HG02610 (cell line): ENCODE data around the gene TSHZ1.

Experiments used
- ATAC-seq: cut with Tn5 transposase; IDR thresholded peaks from one replicate; pipeline ENCODE4 v1.9.1; 2021; ENCODE audit warnings: mild to moderate bottlenecking, moderate library complexity; ENCODE audit not compliant: unreplicated experiment

Gene TSHZ1

DNA sequence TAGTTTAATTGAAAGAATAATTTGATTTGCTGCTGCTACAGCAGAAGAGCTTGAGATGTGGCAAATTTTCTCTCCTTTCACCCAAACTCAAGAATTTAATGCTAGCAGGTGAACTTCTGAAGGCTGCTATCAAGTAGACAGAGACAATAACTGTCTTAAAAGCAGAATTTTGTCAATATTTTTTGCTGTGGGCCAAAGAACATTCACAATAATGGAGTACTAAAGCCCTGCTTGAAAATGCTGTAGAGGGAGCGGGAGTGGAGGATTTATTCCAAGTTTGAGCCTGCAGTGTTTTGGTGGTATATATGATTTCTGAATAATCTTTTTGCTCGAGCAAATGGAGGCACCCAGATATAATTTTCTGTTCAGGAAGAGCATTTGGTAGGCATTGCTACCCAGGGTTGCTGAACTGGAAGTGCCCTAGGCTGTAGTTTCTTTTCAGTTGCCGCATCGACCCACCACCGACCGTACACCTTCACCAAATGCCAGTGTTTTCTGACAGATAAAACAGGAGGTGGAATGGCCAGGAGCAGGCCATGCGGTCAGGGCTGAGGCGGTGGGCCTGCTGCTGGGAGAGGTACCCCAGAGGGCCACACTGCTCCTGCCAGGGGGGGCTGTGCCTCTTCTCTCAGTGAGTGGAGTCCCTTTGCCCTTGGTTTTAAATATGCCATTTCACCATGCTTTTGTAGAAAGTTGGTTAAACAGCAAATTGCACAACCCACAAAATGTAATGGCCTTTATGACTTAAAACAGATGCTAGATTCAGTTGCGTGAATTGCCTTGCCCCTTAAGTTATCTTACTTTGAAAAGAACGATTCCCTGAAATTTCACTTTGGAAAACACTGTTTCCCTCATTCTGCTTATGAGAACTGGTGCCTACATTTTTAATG lies 36.4 kb downstream of the TSHZ1 start:
- no peak for ATAC-seq

DNA sequence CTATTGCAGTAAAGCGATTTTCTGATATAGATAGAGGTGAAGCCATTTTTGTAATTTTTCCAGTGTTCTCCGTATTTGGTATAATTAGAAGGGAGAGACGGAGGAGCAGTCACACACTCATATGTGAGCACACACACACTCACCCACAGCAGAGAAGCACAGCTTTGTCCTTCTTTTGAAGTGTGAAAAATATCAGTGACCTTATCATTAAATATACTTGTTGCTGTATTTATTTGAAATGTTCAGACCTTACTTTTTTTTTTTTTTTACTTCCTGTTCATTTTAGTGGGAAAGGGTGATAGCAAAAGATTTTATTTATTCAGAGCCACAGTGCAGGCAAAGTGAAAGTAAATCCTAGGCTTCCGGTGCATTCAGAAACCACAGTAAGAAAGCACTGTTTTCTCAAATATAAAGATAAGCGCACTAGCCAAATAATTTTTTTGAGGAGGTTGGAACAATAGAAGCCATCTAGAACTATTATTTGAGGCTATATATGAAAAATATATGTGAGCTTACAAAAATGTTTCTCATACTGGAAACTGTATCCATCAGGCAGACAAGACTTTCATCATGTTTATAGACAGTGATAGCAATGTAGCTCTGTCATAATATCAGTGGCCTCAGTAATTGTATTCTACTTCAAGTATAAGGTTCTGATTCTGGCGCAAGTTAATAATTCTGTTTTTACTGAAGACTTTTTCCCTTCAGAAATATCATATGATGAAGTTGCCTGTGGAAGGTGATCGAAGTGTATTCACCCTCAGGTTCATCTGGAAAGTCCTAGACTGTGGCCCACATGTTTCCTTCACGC lies 37.2 kb downstream of the TSHZ1 start:
- ATAC-seq: peak; percentile 60

DNA sequence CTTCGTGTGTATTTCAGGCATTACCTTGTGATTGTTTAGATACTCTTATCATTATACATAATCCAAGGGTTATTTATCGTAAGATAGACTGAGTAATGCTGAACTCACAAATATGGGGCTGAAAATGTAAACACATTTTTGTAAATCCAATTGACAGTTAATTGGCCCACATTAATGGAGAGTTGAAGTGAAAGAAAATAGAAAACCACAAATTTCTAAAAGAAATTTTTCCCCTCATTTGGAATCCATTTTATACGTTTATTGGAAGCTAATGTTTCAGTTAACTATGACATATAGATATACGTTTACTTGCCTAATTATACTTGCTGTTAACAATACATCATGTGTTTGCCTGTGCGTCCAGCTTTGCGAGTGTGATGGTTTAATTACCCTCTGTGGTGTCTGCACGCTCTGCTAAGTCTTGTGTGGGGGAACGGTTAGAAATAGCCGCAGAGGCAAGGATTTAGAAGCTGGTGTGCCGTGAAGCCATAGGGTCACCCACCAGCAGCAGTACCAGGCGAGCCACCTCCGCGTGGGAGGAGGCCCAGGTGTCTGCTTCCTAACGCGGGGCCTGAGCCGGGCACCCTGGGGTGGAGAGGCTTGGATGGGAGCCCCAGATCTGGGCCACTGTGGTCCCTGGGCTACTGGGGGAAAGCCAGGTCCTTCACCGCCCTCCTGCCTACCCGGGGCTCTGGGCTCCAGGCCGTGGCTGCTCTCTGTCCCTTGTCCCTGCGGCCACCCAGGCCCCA lies 38.0 kb downstream of the TSHZ1 start:
- ATAC-seq: no peak

DNA sequence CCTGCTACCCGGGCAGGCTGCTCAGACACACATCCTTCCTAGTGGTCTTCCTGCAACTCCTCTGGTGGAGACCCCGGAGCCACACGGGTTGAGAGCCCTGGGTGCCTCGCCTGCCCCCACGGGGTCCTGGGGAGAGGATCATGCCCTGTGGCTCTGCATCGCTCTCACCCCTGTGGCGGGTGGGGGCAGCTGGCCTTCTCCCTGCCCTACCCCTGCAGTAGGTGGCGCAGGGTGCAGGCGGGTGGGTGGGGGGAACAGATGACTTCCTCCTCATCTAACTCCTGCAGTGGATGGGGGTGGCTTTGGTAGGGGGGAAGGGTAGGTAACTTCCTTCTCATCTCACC lies 38.5 kb downstream of the TSHZ1 start:
- no peak for ATAC-seq

DNA sequence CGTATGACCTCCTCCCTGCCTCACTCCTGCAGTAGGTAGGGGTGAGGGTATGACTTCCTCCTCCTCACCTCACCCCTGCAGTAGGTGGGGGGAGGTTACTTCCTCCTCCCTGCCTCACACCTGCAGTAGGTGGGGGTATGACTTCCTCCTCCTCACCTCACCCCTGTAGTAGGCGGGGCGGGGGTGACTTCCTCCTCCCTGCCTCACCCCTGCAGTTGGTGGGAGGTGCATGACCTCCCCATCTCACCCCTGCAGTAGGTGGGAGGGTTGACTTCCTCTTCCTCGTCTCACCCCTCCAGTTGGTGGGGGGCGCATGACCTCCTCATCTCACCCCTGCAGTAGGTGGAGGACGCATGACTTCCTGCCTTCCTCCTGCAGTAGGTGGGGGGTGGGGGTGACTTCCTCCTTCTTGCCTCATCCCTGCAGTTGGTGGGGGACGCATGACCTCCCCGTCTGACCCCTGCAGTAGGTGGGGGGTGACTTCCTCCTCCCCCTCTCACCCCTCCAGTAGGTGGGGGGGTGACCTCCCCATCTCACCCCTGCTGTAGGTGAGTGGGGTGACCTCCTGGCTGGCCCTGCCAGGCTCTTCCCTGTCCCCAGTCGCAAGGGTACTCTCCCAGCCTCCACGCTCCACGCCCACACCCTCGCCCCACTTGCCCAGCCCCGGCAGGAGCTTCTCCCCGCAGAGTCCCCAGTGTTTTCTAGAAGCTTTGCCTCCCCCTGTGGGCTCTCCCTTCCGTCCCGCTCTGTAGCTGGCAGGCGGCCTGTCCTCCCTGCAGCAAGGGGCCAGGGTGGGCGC lies 39.3 kb downstream of the TSHZ1 start:
- no peak for ATAC-seq

GRCh38 chr18:75250471-75250821 lies 39.8 kb downstream of the TSHZ1 start:
- no peak for ATAC-seq

DNA sequence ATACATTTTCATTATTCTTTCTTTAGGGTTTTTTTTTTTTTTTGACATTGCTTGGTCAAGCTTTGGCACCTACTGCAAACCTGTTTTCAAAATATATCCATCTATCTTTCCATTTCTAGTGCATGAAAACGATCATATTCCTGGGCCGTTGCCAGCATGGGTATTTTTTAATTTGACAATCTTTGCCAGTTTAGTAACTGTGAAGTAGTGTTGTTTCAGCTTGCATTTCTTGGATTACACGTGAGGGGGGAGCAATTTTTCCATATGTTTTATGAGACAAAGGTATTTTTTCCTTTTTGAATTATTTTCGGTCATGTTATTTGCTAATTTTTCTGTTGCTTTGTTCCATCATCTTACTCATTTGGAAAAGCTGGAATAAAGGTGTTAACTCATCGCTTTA lies 40.9 kb downstream of the TSHZ1 start:
- ATAC-seq: no peak

DNA sequence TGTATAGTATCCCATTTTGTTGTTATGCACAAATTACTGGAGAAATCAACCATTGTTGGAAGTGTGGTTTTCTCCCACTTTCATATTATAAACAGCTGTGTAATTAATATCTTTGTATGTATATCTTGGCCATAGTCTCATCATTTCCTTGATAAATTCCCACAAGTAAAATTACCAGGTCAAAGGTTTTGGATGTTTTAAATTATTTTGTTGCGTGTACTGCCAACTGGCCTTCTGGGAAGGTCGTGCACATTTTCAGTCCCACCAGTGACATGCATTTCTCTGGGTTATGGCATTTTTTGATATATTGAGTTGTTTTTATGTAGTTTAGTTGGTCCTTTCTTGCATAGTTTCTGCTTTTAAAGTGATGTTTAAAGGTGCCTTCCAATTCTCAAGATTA lies 41.5 kb downstream of the TSHZ1 start:
- no peak for ATAC-seq

DNA sequence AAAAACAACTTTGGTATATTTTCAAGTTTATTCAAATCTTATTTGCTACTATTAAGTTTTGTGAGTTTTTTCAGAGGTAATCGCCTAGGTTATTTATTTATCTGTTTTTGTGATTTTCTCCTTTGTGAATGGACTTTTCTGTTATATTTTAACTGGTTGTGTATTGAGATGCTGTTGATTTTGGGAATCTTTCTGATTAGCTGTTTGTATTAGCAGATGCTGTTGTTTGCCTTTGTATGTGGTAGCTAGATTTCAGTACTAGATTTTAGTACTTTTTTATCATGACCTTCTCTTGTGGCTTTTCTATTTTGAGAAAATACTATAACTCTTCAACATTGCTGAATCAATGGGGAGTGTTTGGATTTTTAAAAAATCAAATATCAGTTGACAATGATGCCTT lies 42.4 kb downstream of the TSHZ1 start:
- no peak for ATAC-seq

- ATAC-seq: no peak
Observed at GRCh38 chr18:75253784-75254183, 43.2 kb downstream of the TSHZ1 start.

DNA sequence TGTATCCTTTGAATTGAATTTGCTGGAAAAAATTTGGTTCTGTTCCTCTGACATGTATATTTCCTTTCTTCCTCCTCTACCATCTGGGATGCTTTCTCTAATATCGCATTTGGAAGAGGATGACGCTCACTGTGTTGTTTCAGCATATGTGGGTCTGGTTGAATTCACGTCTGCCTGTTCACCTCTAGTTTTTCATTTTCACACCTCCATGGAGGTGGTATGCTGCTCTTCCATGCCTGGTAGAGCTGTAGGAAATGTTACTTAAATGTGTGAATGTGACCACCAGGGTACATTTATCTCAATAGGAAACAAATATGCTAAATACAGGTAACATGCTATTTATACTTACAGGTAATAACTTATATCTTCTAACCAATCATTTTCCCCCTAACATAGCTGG lies 44.5 kb downstream of the TSHZ1 start:
- no peak for ATAC-seq

- no peak for ATAC-seq
Observed at GRCh38 chr18:75256376-75256775, 45.8 kb downstream of the TSHZ1 start.

GRCh38 chr18:75257605-75258004 lies 47.0 kb downstream of the TSHZ1 start:
- no peak for ATAC-seq

DNA sequence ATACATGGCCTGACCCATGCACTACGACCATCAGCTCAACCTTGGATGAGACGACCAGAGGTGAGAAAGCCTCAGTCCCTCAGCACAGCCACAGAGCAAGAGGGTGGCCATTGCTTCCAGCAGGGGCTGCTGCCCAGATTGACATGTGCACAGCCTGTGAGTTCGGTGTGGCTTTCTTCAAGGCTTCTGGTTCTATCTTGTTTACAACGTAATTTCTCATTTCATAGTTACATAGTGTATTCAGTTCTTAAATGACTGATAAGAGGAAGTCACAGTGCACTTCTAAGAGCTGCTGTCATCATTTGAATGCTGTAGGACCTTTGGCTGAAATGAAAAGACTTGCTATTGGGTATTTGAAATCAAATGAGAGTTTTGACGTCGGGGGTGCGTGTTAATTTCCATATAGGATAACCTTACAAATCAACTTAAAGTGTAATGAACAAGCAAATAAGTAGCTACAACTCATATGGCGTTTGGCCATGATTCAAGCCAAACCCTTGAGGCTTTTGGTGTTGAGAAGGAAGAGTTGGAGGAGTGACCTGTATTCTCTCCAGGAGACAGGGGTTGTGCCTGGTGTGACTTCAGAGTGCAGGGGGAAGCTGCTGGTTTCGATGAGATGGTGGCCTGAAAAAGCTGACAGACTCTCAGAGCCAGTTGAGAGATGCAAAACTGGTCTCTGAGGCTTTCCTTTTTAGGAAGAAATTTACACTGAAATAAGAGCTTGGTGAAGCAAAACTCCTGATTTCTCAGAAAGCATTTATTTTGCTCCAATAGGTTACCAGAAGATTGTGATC lies 51.0 kb downstream of the TSHZ1 start:
- peak; percentile 91 for ATAC-seq

DNA sequence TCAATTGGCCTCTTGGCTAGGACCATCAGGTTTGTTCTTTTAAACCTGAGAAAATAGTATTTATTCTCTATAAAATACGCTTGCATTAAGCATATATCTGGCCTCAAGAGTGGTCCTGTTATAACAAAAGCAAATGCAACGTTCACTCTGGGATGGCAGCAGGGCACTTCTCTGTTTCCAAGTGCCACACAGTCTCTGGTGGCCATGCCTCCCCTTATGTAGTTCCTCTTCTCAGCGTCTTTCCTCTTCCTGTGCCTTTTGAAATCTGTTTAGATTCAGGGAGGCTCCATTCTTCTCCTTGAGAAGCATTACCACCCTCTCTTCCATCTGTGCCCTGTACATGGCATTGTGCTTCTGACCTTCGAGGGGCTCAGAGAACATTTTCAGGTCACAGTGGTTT lies 51.9 kb downstream of the TSHZ1 start:
- ATAC-seq: no peak

GRCh38 chr18:75264195-75264594 lies 53.6 kb downstream of the TSHZ1 start:
- no peak for ATAC-seq

- no peak for ATAC-seq
Observed at GRCh38 chr18:75264926-75265597, 54.5 kb downstream of the TSHZ1 start.

GRCh38 chr18:75265872-75266271 lies 55.3 kb downstream of the TSHZ1 start:
- no peak for ATAC-seq

DNA sequence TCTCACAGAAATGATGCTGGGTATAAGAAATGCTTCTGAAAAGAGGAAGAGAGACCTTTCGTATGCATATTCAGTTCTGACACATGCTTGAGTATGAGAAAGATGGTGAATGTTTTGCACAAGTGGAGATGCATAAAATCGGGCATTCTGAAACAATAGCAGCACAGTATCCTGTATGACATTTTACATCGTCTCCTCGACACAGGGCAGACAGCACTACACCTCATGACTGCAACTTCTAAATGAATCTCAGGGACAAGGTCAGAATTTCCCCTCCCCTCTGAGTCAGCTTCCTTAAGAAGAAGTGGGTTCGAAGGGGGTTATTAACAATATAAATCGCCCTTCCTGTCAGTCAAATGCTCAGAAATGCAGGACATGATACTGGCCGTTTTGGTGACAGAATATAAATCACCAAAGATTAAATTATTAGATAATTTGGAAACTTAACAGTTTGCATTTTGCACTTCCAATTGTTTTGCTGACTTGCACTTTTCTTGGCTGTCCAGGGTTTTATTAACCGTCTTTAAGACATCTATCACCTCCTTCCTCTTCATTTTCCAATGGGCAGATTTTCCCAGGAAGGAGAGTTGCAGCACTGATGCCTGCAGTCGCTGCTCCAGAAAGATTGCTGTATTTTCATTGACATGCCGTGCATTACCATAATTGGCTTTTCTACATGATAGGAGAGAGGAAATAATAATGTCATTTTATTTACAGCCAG lies 57.2 kb downstream of the TSHZ1 start:
- ATAC-seq: peak; percentile 79
